Measurements from ENCODE around the gene MRPL39.
A peak's percentile ranks its signal among the peaks of the same experiment; 100 is the strongest.

The MRPL39 gene

DNA sequence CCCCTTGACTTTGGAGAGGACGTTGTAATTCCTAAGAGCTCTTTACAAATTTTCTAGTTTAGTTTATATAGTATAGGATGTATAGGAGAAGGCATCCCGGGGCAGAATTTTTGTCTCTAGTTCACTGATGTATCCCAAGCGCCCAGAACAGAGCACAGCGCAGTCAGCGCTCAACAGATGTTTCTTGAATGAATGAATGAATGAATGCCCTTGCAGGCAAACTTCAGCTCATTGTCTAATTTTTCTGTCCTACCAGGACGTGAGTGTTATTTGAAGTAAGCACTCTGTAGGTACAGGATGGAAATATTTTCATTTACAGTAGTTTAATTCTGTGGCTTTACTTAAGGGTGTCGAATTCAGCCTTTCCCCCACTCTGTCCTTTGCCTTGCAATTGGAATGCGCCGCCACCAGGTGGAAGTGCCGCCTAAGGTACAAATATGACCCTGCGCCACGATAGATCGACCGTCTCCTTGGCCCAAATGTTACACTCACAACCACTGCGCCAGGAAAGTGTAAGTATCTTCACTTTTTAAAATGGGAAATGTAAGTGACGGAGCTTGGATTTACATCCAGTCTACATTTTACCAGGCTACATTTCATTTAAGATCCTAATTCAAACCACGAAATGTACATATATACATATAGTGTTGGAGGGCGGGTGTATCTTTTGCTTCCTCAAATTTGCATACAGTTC lies 910 bp upstream of the MRPL39 start:
- peak; percentile 76 for DNase-seq

DNA sequence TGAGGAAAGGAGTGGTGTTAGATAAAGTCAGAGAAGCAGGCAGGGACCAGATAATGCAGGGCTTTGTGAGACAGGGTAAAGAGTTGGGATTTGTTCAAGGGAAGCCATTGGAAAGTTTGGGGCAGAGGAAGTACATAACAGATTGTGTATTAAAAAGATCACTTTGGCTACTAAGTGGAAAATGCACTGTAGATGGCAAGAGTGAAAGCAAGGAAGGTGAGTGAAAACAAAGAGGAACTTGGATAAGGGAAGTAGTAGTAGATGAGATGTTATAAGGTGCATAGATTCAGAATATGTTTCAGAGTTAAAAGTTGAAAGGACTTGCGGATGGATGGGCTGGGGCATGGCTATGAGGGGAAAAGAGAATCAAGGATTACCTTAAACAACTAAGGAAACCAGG lies 17.4 kb downstream of the MRPL39 start:
- no peak for DNase-seq

DNA sequence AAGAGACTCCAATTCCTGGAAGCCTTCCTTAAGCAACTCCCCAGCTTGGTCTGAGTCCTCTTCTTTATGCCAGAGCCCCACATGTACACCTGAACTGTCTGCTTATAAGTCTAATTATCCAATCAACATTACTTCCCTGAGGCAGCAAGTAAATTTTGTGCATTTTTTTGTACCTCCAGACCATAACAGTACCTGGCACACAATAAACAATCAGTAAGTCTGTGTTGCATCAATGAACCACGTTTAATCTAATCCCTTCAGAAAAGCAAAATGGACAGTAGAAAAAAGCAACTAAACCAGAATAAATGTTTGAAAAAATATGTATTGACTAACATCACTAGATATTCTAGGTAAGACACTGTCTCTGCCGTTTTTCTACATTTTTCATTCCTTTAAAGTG lies 20.5 kb downstream of the MRPL39 start:
- no peak for DNase-seq

DNA sequence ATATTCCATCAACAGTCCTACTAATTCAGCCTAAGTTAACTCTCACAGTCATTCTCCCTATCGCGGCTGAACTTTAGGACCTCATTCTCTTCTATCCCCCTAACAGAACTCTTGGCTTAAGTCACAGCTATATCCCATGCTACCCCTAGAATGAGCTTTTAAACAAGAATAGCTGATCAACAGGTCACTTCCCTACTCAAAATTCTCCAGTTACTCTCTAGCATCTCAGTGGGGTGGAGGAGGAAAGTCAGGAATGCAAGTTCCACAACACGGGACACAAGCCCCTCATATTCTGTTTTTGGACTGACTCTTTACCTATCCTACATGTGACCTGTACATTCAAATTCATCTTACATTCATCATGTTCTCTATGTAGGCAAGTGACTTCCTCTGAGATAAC lies 21.0 kb downstream of the MRPL39 start:
- no peak for DNase-seq

DNA sequence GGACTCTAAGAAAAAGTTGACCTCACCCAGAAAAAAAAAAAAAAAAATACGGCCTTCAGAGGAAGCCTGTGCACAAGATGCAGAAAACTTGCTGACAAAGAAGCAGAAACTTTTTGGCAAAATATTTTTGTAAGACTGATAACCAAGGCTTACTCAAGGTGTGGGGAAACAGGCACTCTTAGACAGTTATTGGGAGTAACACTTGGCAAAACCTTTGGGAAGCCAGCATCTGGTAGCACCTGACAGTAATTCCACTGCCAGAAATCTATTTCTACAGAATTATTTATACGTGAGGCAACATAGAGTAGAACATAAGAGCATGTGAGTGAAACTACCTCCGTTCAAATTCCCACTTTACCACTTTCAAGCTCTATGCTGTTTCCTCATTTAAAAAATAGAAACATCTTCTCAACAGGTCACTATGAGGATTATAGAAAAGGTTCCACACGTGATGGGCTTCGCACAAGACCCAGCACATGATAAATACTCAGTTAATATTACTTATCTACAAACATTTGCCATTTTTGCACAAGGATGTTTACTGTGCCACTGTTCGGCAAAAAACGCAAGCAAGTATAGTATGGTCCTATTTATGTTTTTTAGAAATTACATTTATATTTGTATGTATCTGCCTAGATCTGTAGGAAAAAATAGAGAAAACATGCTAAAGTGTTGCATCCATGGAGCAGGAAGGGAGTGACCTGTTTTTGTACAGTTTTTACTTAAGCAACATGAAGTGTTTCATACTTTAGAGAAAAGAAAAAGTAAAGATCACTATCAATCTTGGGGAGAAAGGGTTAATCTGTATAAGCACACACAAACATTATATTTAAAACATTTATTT lies 22.2 kb downstream of the MRPL39 start:
- no peak for DNase-seq

DNA sequence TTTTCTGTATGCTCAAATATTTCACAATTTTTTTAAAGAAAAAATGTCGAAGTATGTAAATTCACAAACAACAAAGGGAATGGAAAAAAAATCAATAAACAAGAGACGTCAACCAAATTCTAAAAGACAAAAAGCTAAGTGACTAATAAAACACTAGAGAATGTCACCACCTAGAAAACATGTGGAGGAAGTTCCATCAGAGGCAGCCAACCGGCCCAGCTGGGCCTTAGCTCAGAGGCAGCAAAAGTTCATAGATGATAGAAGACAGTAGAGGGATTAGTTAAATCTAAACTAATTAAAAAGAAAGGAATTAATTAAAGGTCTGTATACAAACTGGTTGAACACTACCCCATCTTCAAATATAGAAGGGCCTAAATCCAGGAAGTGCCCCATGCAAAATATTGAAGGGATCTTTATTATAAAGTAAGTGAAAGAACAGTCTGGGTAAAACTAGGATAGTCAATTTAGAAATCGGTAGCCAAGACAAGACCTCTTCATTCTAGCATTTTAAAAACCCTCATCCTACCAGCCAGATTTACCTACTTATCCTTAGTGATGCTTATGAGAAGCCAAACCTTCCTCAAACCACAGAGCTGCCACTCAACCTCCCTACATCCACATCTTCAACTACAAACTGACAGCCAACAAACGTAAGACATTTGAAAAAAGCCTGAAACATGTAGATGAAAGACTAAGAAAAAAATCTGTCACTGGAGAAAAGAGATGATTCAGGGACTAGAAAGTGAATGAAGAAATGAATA lies 23.7 kb downstream of the MRPL39 start:
- no peak for DNase-seq

DNA sequence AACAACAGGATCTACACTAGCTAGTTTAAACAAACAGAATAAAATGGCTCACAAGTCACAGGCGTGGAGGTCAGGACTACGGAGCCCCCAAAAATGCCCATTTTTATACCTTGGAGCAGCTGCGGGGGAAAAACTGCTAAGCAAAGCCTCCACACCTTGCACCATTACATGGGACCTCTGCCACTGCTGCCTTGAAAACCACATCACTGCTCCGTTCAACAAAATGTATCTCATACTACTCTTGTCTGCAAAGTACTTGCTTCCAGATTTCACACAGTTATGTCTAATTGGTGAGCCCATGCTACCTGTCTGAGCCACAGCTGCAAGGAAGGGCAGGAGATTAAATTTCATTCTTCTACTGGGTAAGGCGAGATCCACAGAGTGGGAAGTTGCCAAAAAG lies 24.4 kb downstream of the MRPL39 start:
- DNase-seq = no peak

DNA sequence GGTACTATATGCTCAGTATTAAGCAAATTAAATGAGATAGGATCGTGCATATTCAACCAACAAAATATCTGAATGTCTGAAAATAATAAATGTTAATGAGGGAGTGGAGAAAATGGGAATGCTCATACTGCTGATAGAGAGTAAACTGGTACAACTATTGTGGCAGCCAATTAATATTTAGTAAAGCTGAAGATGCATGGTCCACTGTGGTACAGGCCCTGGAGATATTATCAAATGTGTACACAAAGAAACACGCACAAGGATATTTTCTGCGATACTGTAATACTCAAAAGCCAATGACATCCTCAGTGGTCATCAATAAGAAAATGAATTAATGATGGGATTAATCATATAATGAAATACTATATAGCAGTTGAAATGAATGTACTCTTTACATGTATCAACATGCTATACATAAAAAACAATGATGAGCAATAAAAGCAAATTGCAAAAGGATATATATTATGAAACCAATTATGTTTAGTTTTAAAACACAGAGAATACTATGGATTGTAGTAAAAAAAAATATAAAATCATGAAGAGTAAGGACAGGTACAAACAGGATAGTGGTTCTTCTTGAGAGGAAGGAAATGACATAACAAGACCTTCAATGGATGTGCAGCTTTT lies 25.0 kb downstream of the MRPL39 start:
- DNase-seq = no peak

DNA sequence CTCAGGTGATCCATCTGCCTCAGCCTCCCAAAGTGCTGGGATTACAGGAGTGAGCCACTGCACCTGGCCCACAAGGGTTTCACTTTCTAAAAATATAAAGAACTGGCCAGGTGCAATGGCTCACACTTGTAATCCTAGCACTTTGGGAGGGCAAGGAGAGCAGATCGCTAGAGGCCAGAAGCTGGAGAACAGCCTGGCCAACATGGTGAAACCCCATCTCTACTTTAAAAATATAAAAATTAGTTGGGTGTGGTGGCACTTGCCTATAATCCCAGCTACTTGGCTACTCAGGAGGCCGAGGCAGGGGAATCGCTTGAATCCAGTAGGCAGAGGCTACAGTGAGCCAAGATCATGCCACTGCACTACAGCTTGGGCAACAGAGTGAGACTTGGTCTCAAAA lies 25.7 kb downstream of the MRPL39 start:
- DNase-seq = no peak

DNA sequence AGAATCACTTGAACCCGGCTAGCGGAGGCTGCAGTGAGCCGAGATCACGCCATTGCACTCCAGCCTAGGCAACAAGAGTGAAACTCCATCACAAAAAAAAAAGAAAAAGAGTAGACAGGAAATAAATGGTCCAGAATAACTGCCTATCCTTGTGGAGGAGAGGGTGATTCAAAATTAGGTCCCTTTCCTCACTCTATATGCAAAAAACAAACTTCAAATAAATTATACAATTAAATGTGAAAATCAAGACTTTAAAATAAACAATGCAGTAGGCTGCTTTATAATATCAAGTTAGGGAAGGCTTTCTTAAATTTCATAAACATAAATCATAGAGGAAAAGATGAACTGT lies 26.4 kb downstream of the MRPL39 start:
- DNase-seq = no peak

DNA sequence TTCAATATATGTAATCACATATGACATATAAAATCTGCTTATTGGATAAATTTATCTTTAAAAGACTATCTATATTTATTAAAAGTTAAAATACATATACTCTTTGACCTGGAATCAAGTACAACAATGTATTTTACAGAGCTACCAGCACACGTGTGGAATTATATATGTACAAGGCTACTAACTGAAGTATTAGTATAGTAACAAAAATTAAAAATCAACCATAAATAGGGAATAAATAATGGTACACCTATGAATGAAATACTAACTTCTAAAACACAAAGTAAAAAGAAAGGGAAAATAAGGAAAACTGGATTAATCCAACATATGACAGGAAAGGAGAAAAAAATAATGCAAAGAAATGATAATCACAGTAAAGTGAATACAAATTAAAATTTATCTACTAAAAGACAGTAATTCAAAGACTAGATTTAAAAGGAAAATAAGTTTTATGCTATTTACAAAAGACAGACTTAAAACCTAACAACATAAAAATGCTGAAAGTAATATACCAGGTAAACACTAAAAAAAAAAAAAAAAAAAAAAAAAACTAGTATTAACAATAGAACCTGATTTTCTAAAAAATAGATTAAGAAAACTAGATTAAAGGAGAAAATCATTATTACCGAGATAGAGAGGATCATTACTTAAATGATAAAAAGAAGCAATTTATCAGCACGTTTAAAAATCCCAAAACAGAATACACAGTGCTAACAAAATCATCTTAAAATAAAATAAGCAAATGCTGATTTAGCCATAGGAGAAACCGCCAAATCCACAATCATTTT lies 27.9 kb downstream of the MRPL39 start:
- no peak for DNase-seq

DNA sequence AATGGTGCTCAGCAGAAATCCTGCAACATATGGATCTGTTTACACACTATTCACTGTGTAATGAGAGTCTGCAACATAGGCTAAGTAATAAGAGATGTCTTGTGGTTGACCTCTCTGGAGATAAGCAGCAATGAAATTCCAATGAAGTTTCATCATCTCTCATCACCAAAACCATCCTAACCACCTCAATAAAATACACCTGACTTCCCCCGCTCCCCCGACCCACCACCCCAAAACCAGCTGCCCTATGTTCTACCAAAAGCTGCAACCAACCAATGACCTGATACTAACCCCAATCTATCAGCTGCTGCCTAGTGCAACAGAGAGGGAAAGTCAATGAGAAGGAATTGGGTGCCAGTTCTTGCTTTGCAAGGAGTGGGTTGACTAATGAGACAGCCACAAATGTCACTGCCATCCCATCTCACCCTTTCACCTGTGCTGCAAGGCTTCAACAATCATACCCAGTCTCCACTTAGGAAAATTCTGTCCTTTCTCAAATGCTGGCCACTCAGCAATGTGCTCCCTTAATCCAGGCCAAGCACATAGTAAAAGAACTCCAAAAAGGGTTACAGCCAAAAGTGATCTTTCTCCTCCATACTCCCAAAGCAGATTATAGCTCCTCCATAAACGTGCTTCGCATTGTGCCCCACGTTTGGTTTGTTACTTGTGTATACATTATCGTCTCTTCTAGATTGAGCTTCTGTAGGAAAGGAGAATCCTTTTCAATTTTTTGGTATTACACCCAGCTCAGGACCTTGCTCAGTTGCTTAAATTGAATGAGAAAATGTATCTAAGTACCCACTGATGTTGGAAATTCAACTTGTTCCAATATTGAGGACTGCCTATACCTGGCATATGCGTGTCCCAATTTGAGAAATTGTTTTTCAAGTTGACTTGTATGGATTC lies 29.0 kb downstream of the MRPL39 start:
- DNase-seq = peak; percentile 67

DNA sequence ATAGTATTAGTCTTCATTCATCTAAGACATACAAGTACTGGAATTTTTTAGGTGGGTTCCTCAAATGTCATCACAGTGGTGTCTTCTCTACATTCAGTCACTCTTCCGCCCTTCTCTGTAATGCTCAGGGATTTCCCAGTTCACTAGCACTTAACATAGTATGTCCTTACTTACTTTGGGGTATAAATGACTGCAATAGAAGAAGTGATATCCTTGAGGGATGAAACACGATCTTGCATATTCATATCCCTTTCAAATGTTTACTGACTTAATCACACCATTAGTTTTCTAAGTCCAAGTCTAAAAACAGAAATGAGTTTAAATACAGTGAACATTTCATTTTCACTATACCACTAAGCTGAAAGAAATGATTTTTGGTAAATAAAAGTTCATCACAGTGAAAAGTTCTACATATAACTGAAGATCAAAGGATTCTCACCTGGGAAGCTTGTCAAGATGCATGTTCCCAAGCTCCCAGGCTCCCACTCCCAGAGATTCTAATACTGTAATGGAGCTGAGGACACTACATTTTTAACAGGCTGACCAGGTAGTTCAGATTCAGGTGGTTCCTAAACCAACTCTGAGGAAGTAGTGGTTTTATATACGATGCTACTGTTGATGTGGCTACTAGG lies 29.7 kb downstream of the MRPL39 start:
- DNase-seq = no peak

DNA sequence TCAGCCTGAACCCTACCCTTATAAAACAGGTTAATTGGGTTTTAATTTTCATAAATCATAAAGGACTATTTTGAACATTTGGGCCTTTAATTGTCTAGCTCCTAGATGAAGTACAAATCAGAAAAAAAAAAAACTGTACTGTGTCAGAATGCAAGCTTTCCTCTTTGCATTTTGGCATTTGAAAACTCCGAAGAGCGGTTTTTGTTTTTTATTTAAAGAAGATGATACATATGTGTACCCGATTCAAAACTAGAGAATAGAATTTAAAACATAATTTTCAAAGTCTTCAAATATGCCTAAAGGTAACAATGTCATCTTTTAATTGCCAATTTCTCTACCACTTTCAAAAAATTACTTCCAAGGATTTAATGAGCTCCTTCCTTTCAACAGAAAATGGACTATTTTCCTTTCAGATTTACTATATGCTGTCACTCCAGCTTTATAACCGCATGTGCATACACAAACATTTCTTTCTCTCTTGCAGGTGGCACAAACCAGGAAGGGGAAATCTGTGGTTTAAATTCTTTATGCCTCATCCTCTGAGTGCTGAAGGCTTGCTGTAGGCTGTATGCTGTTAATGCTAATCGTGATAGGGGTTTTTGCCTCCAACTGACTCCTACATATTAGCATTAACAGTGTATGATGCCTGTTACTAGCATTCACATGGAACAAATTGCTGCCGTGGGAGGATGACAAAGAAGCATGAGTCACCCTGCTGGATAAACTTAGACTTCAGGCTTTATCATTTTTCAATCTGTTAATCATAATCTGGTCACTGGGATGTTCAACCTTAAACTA lies 33.7 kb downstream of the MRPL39 start:
- DNase-seq = peak; percentile 68

DNA sequence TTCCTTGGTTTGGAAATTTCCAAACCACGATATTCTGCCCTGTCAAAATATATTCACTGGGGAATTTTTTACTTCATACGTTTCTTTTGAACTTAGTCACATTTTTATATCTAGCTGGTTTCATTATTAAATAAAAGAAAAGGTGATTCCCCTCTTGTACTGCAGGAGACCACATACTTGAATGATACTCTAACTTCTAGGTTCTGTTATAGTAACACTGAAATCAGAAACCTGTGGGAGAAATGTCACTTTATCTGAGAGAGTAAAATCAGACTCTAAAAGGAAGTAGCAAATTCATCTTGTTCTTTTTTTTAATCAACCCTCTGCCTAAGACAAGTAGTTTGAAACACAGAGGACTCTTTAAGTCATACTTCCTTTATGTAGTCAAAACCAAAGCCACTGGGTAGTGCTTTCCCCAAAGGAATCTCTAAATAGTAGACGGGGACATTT lies 34.4 kb downstream of the MRPL39 start:
- DNase-seq = no peak

DNA sequence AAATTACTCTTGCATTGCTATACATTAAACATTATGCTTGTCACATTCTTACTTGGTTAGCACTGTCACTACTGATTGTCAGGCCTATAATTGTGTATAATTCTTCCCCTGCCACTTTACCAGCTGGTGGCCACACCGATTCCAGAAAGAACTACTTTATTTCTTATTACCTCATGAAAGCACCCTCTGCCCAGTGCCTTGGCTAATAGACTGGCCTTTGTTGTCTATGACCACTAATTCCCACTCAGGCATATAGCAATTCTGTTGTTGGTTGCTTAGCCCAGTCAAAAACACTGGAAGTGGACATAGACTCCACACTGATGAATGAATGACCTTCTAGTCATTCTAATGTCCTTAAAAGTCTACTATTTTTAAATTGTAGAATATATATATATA lies 35.6 kb downstream of the MRPL39 start:
- DNase-seq = no peak

DNA sequence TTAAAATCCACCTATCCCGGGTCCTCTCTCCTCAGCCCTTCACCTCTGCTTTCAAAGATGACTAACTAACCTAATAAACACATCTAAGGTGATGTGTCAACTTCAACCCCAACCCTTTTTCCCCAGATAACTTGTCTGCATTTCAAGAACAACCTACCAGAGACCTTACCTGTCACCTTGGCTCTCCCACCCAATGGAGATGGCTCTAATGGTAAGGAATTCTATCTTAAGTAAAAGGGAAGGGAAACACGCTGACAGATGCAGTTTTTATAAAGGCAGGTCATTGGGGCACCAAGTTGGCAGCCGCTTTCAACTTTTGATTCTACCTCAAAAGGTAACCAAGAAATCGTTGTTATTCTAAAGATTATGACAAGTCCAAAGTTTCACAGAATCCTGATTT lies 37.6 kb downstream of the MRPL39 start:
- DNase-seq = no peak

DNA sequence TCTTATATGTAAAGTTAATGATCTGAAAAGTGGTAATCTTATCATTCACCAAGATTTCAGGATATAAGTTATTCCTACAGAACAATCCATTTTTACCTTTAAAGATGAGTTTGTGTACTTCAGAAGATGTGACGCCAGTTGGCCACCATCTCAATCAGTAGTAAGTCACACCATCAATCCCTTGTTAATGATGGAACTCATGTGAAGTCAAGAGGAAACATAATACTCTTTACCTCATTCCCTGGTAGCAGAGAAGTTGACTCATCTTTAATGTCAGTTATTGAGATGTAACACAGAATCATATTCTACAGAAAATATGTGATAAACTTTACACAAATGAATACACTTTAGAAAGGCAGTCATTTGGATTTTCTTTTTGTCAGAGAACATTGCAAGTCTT lies 38.2 kb downstream of the MRPL39 start:
- DNase-seq = no peak

DNA sequence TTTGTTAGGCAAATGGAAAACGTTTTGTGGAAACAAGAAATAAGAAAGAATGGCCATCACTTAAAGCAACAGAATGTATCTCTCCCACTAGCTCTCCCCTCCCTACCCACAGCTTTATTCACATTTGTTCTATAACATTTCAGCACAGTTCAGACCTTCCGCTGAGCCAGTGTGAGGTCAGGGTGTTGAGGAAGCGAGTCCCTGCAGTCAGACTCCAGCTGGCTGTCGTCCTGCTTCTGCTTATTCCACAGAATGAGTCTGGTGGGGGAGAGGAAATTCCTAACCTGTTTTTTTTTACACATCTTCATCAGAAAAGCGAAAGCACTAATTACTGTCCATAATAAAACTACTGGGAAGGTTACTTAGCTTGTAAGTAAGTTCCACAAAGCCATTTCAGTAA lies 39.0 kb downstream of the MRPL39 start:
- DNase-seq = peak; percentile 47

DNA sequence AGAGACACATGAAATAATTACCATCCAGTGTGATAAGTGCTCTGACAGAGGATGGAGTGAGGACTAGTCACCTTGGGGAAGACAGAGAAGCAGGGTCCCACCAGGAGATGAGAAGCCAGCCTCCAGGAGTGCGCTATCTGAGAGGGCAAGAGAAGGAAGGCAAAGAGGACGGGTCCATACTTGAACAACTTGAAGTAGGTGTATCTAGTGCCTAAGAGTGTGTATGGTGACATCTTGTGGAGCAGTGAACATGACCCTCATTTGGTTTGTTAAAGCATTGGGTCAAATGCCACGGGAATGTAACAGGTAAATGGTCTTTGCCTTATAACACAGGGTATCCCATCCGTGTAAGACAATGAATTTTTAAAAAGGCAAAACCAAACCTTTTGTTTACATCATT lies 39.8 kb downstream of the MRPL39 start:
- no peak for DNase-seq

Measured in stimulated activated CD4-positive, alpha-beta T cell treated with anti-CD3 and anti-CD28 coated beads, Interleukin-4, amount 100 ng/mL, for 1 hour (primary cell).